GM21723 (cell line): ENCODE measurements around the gene ASCL5.

Experiments used
- ATAC-seq: cut with Tn5 transposase; IDR thresholded peaks from one replicate; pipeline ENCODE4 v1.9.1; 2021; ENCODE audit warnings: mild to moderate bottlenecking, moderate library complexity; ENCODE audit not compliant: unreplicated experiment

Gene ASCL5

GRCh38 chr1:201153474-201154388 lies 26.7 kb upstream of the ASCL5 start:
- ATAC-seq, result peak; percentile 80

- ATAC-seq, result no peak
Measured at GRCh38 chr1:201149400-201149799, 22.4 kb upstream of the ASCL5 start.

GRCh38 chr1:201147396-201148015 lies 20.5 kb upstream of the ASCL5 start:
- ATAC-seq, result no peak

GRCh38 chr1:201146626-201147390 lies 19.8 kb upstream of the ASCL5 start:
- no peak for ATAC-seq

GRCh38 chr1:201145816-201146215 lies 18.8 kb upstream of the ASCL5 start:
- no peak for ATAC-seq

- ATAC-seq, result no peak
Measured at GRCh38 chr1:201145132-201145531, 18.1 kb upstream of the ASCL5 start.

GRCh38 chr1:201144701-201145100 lies 17.7 kb upstream of the ASCL5 start:
- no peak for ATAC-seq

GRCh38 chr1:201143726-201144635 lies 17.0 kb upstream of the ASCL5 start:
- ATAC-seq, result no peak

GRCh38 chr1:201142849-201143725 lies 16.1 kb upstream of the ASCL5 start:
- no peak for ATAC-seq

GRCh38 chr1:201142011-201142848 lies 15.2 kb upstream of the ASCL5 start:
- ATAC-seq, result no peak

GRCh38 chr1:201141418-201141817 lies 14.4 kb upstream of the ASCL5 start:
- no peak for ATAC-seq

GRCh38 chr1:201140941-201141260 lies 13.9 kb upstream of the ASCL5 start:
- ATAC-seq, result no peak

GRCh38 chr1:201140235-201140940 lies 13.4 kb upstream of the ASCL5 start:
- ATAC-seq, result no peak

GRCh38 chr1:201139756-201140155 lies 12.8 kb upstream of the ASCL5 start:
- no peak for ATAC-seq

GRCh38 chr1:201139306-201139705 lies 12.3 kb upstream of the ASCL5 start:
- ATAC-seq, result no peak

GRCh38 chr1:201138311-201138840 lies 11.4 kb upstream of the ASCL5 start:
- ATAC-seq, result no peak

- no peak for ATAC-seq
Measured at GRCh38 chr1:201137579-201138310, 10.8 kb upstream of the ASCL5 start.
